HUES6 (cell line): ENCODE data around the gene ZNF768.

Experiments used
- H3K27ac ChIP-seq: 2 replicates; pipeline ENCODE4 v1.7.0; 2013; ENCODE audit warnings: low read depth, mild to moderate bottlenecking, low read length, inconsistent platforms
- H3K27me3 ChIP-seq: 2 replicates; pipeline ENCODE4 v1.6.1; 2013; ENCODE audit warnings: low read length; ENCODE audit not compliant: control insufficient read depth, insufficient read depth
- H3K36me3 ChIP-seq: 2 replicates; pipeline ENCODE4 v1.6.1; 2013; ENCODE audit warnings: low read length; ENCODE audit not compliant: control insufficient read depth, insufficient read depth
- H3K4me1 ChIP-seq: 2 replicates; pipeline ENCODE4 v1.6.1; 2013; ENCODE audit warnings: low read length; ENCODE audit not compliant: control insufficient read depth, insufficient read depth
- H3K4me3 ChIP-seq: 2 replicates; pipeline ENCODE4 v1.5.1; 2013; ENCODE audit warnings: low read depth, low read length
- H3K9ac ChIP-seq: one replicate; pipeline ENCODE4 v1.6.1; 2013; ENCODE audit warnings: mild to moderate bottlenecking, low read length
- H3K9me3 ChIP-seq: 2 replicates; pipeline ENCODE4 v1.6.1; 2013; ENCODE audit warnings: low read depth, low read length; ENCODE audit not compliant: control insufficient read depth, insufficient read depth

The ZNF768 gene

GRCh38 chr16:30519120-30520049, 7.0 kb downstream of the ZNF768 start:
- Histone ChIP-seq H3K9ac (no peak overlapping the region), H3K9me3 (no peaks in the 10 kb centered on the region), H3K27ac (no peak overlapping the region), H3K27me3 (no peaks in the 10 kb centered on the region), H3K4me3 (no peak overlapping the region), H3K36me3 (peaks cover 2% of the 10 kb centered on the region), H3K4me1 (no peaks in the 10 kb centered on the region)

- Histone ChIP-seq H3K4me3 (no peak overlapping the region), H3K27me3 (no peaks in the 10 kb centered on the region), H3K4me1 (no peaks in the 10 kb centered on the region), H3K9ac (no peak overlapping the region), H3K9me3 (no peaks in the 10 kb centered on the region), H3K27ac (no peak overlapping the region), H3K36me3 (no peaks in the 10 kb centered on the region)
These were observed 7.8 kb downstream of the ZNF768 start for GRCh38 chr16:30518552-30518951.

GRCh38 chr16:30515275-30515674, 11.1 kb downstream of the ZNF768 start:
- Histone ChIP-seq H3K36me3 (no peaks in the 10 kb centered on the region), H3K4me3 (no peak overlapping the region), H3K9me3 (no peaks in the 10 kb centered on the region), H3K9ac (no peak overlapping the region), H3K4me1 (no peaks in the 10 kb centered on the region), H3K27ac (no peak overlapping the region), H3K27me3 (peaks cover 2% of the 10 kb centered on the region; the same call in 1 of the 2 replicates)

- H3K4me1 ChIP-seq: no peaks in the 10 kb centered on the region
- H3K9ac ChIP-seq: no peak overlapping the region
- H3K27ac ChIP-seq: no peak overlapping the region
- H3K36me3 ChIP-seq: no peaks in the 10 kb centered on the region
- no peak overlapping the region for H3K4me3 ChIP-seq
- no peaks in the 10 kb centered on the region for H3K9me3 ChIP-seq
- peaks cover 2% of the 10 kb centered on the region; the same call in 1 of the 2 replicates for H3K27me3 ChIP-seq
These were observed 14.9 kb downstream of the ZNF768 start for GRCh38 chr16:30511509-30511908.

DNA sequence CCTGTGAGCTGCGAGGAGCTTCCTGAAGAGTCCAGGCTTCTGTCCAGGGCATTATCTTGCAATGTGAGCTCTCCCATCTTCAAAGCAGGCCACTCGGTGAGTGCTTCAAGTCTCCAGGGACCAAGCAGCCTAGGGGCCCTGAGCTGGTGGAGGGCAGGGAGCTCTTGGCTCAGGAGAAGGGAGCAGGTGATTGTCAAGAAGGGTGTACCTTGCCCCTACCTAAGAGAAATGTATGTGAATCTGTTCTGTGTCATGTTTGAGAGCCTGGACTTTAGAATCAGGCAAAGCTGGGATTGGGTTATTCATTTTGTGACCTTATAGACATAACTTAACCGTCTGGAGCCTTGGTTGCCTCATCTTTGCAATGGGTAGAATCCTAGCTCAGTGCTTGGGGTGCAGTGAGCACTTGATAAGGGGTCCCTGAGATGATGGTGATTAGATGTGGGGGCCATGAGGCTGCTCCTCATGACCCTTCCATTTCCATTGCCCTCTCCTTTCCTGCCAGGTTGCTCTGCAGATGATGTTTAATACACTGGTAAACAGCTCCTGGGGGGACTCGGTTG, 15.9 kb downstream of the ZNF768 start:
- H3K4me3 ChIP-seq: no peak overlapping the region
- H3K27ac ChIP-seq: no peak overlapping the region
- no peaks in the 10 kb centered on the region for H3K4me1 ChIP-seq
- no peaks in the 10 kb centered on the region for H3K36me3 ChIP-seq
- H3K9me3 ChIP-seq: no peaks in the 10 kb centered on the region
- H3K9ac ChIP-seq: no peak overlapping the region
- H3K27me3 ChIP-seq: peaks cover 2% of the 10 kb centered on the region; the same call in 1 of the 2 replicates

GRCh38 chr16:30509081-30509765, 17.1 kb downstream of the ZNF768 start:
- Histone ChIP-seq H3K9me3 (no peaks in the 10 kb centered on the region), H3K4me1 (no peaks in the 10 kb centered on the region), H3K27me3 (peaks cover 2% of the 10 kb centered on the region; the same call in 1 of the 2 replicates), H3K36me3 (no peaks in the 10 kb centered on the region), H3K9ac (no peak overlapping the region), H3K27ac (no peak overlapping the region), H3K4me3 (no peak overlapping the region)

GRCh38 chr16:30503403-30504296, 22.7 kb downstream of the ZNF768 start:
- no peaks in the 10 kb centered on the region for H3K9me3 ChIP-seq
- no peak overlapping the region for H3K27ac ChIP-seq
- H3K4me3 ChIP-seq: no peak overlapping the region

GRCh38 chr16:30499284-30499683, 27.1 kb downstream of the ZNF768 start:
- Histone ChIP-seq H3K27me3 (peaks cover 5% of the 10 kb centered on the region), H3K27ac (no peak overlapping the region), H3K4me1 (no peaks in the 10 kb centered on the region), H3K9ac (no peak overlapping the region), H3K4me3 (no peak overlapping the region), H3K36me3 (no peaks in the 10 kb centered on the region), H3K9me3 (no peaks in the 10 kb centered on the region)

More at GRCh38 chr16:30503403-30504296, 22.7 kb downstream of the ZNF768 start:
- H3K4me1 ChIP-seq: no peaks in the 10 kb centered on the region
- no peaks in the 10 kb centered on the region for H3K36me3 ChIP-seq
- H3K27me3 ChIP-seq: no peaks in the 10 kb centered on the region; the same call in 1 of the 2 replicates
- no peak overlapping the region for H3K9ac ChIP-seq

GRCh38 chr16:30494709-30495108, 31.7 kb downstream of the ZNF768 start:
- no peak overlapping the region for H3K9ac ChIP-seq
- H3K4me1 ChIP-seq: no peaks in the 10 kb centered on the region
- H3K9me3 ChIP-seq: no peaks in the 10 kb centered on the region
- no peaks in the 10 kb centered on the region for H3K36me3 ChIP-seq
- no peak overlapping the region for H3K4me3 ChIP-seq
- H3K27me3 ChIP-seq: peaks cover 5% of the 10 kb centered on the region
- no peak overlapping the region for H3K27ac ChIP-seq

- H3K36me3 ChIP-seq: no peaks in the 10 kb centered on the region
- peaks cover 4% of the 10 kb centered on the region; the same call in 1 of the 2 replicates for H3K4me1 ChIP-seq
- no peaks in the 10 kb centered on the region for H3K9me3 ChIP-seq
- peaks cover 5% of the 10 kb centered on the region for H3K27me3 ChIP-seq
- no peak overlapping the region for H3K9ac ChIP-seq
- no peak overlapping the region for H3K27ac ChIP-seq
- no peak overlapping the region for H3K4me3 ChIP-seq
These were observed 32.4 kb downstream of the ZNF768 start for GRCh38 chr16:30493941-30494488.
